ENCODE results near the gene RANBP1. TPM values are rescaled to one million over a fixed set of nuclear protein-coding genes. Genes with fewer than 3 reads are reported as not detected.

RANBP1 gene
- total and polyA plus RNA-seq, 2 of the 4 experiments (the other 2 are of a cell fraction): 173 to 376 TPM

DNA sequence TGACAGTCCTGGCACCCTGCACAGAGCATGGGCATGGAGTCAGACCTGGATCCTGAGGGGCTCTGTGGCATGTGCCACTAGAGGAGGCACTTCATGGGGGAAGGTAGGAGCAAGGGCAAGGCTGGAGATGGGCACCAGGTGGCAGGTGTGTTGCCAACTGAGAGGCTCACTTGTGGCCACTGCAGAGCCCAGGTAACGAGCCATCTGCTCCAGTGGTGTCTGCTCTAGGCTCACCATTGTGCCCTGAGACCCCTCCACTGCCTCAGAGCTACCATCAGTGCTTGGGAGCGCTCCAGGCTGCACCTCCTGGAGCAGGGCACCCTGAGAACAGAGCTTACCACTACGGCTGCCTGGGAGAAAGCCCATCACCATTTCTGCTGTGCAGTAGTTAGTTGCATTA, 14.4 kb downstream of the RANBP1 start:
- ATAC-seq (ENCODE audit: low read depth) (no peak), DNase-seq (no peak)
- H3K4me3 ChIP-seq (ENCODE audit: insufficient read depth, low read depth, low read length): no peak overlapping the region
- no peak overlapping the region for H2BK20ac ChIP-seq (ENCODE audit: low read depth, low read length)
- TF ChIP-seq FOS (IDR thresholded peaks at IDR 0.05; ENCODE audit: low read depth, low read length): no peak
- TF ChIP-seq SMC3 (IDR thresholded peaks at IDR 0.05; ENCODE audit: low read depth, low read length): no peak
- no peak overlapping the region for H3K23ac ChIP-seq (ENCODE audit: low read depth, low read length)
- no peak overlapping the region for H2BK120ac ChIP-seq (ENCODE audit: low read depth, low read length)
- H3K14ac ChIP-seq (replicated peaks; ENCODE audit: low read depth, low read length): no peak overlapping the region
- H3K56ac ChIP-seq (ENCODE audit: extremely low read depth, insufficient read depth, low read length): no peak overlapping the region
- dilution Hi-C loops (cut with HindIII; ENCODE audit: low sequenced_read_pairs, unreplicated experiment) (no loop called here), intact Hi-C loops (cut with micrococcal nuclease) (no loop called here), in situ Hi-C loops (cut with MboI; ENCODE audit: low sequenced_read_pairs) (no loop called here)
- H2BK15ac ChIP-seq (ENCODE audit: low read depth, low read length): no peak overlapping the region
- 80% methylated on average over 1 of the region's 3 CpGs; no CpG with 5 or more reads in 1 of the 2 experiments for WGBS, 2 experiments (ENCODE audit: extremely low coverage in 2 of 2, insufficient read length in 1 of 2)
- H3K9me3 ChIP-seq (ENCODE audit: control insufficient read depth, insufficient read depth, low read length): no peaks in the 10 kb centered on the region
- H3K9ac ChIP-seq (ENCODE audit: low read depth, low read length): no peak overlapping the region
- H4K8ac ChIP-seq (ENCODE audit: low read depth in 2 of 2, low read length in 2 of 2): peak overlapping the region in 1 of 2 experiments; percentile 76; a peak in 2 of 4 replicates
- POLR2A ChIA-PET (ENCODE audit: unreplicated experiment): no interaction called here
- no peak overlapping the region; the same call in 1 of the 2 replicates for H4K5ac ChIP-seq (ENCODE audit: low read depth, low read length)
- no peak overlapping the region for H2BK5ac ChIP-seq (ENCODE audit: low read depth, low read length, poor library complexity, severe bottlenecking)
- peaks cover 24% of the 10 kb centered on the region for H3K36me3 ChIP-seq (ENCODE audit: control insufficient read depth, insufficient read depth, low read length)
- no peak overlapping the region for H3K27ac ChIP-seq (ENCODE audit: insufficient read depth, low read length)
- H3K4me1 ChIP-seq (ENCODE audit: control insufficient read depth, insufficient read depth, low read length): peaks cover 9% of the 10 kb centered on the region
- CTCF ChIA-PET: no interaction called here
- H3K4me2 ChIP-seq (ENCODE audit: low read depth, low read length): no peak overlapping the region
- H2AFZ ChIP-seq (replicated peaks; ENCODE audit: low read length, poor library complexity): peak overlapping the region; percentile 91
- no peaks in the 10 kb centered on the region for H3K27me3 ChIP-seq (ENCODE audit: control insufficient read depth, insufficient read depth, low read length)
- no peak overlapping the region for H3K18ac ChIP-seq (ENCODE audit: low read depth, low read length)
- H2AK5ac ChIP-seq (ENCODE audit: low read depth, low read length): no peak overlapping the region
- H4K91ac ChIP-seq (ENCODE audit: insufficient read depth, low read depth, low read length): no peak overlapping the region
- no peak overlapping the region for H3K4ac ChIP-seq (ENCODE audit: low read depth, low read length)
- H3K9me1 ChIP-seq (ENCODE audit: insufficient read depth, low read length): peaks cover 3% of the 10 kb centered on the region; the same call in 1 of the 2 replicates
- peaks cover 3 to 33% of the 10 kb centered on the region in 2 experiments for H3K79me1 ChIP-seq (ENCODE audit: low read depth in 1 of 2, low read length in 2 of 2)
- peak overlapping the region; percentile 87 for H2AK9ac ChIP-seq (replicated peaks; ENCODE audit: low read depth, low read length, poor library complexity)
- peaks cover 35% of the 10 kb centered on the region for H4K20me1 ChIP-seq (ENCODE audit: insufficient read depth, low read length)
- no TSS peak for BruUV-seq (replicated peaks)

Data from IMR-90 (cell line).